Body of pancreas (tissue), 4 donors: ENCODE data around the gene INPP5D.

Experiments used
- CTCF ChIP-seq, 7 experiments: fragments of 450-650 bp in 4 of 7; fragments of 200-600 bp in 3 of 7; sonication (generic) in 3 of 7; IDR thresholded peaks; one replicate each; pipeline ENCODE4 v1.5.1; 2016 to 2019; ENCODE audit warnings: antibody characterized with exemption in 7 of 7
- POLR2A ChIP-seq, 3 donors: fragments of 450-650 bp; IDR thresholded peaks; one replicate each; pipeline ENCODE4 v1.6.1; 2016; ENCODE audit warnings: antibody characterized with exemption in 3 of 3, mild to moderate bottlenecking in 2 of 3

DNA sequence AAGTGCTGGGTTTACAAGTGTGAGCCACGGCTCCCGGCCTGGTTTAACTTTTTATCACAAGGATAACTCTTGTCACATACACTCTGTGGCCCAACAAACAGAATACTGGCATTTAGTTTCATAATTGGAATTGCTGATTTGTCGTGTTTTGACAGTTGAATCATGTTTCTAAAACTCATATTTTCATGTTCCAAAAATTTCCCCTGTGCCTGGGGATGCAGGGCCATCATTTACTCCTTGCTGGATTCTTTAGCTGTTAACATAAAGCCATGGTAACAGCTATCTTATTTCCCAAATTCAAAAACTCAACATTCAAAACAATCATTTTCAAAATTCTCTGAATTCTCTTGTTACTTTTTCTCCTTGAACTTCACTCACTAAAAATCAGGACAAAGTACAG is 174.9 kb downstream of the INPP5D start:
- TF ChIP-seq CTCF (IDR thresholded peaks at IDR 0.05), result no peak
- no peak for TF ChIP-seq POLR2A (IDR thresholded peaks at IDR 0.05)
